IPS-15b (cell line): ENCODE measurements around the gene UQCRH.
A peak's percentile ranks its signal among the peaks of the same experiment; 100 is the strongest.

Source experiments
- H3K27me3 ChIP-seq: one replicate; pipeline ENCODE4 v1.6.1; 2013; ENCODE audit warnings: low read length; ENCODE audit not compliant: control insufficient read depth, insufficient read depth
- H3K36me3 ChIP-seq: one replicate; pipeline ENCODE4 v1.6.1; 2013; ENCODE audit warnings: low read length; ENCODE audit not compliant: control insufficient read depth, insufficient read depth
- H3K4me1 ChIP-seq: one replicate; pipeline ENCODE4 v1.6.1; 2013; ENCODE audit warnings: mild to moderate bottlenecking, low read length; ENCODE audit not compliant: control insufficient read depth, insufficient read depth
- H3K4me3 ChIP-seq: one replicate; pipeline ENCODE4 v1.5.1; 2013; ENCODE audit warnings: low read depth, low read length
- H3K9ac ChIP-seq: one replicate; pipeline ENCODE4 v1.6.1; 2013; ENCODE audit warnings: low read depth, mild to moderate bottlenecking, low read length
- H3K9me3 ChIP-seq: one replicate; pipeline ENCODE4 v1.6.1; 2013; ENCODE audit warnings: mild to moderate bottlenecking, low read length; ENCODE audit not compliant: control insufficient read depth, insufficient read depth

UQCRH gene

DNA sequence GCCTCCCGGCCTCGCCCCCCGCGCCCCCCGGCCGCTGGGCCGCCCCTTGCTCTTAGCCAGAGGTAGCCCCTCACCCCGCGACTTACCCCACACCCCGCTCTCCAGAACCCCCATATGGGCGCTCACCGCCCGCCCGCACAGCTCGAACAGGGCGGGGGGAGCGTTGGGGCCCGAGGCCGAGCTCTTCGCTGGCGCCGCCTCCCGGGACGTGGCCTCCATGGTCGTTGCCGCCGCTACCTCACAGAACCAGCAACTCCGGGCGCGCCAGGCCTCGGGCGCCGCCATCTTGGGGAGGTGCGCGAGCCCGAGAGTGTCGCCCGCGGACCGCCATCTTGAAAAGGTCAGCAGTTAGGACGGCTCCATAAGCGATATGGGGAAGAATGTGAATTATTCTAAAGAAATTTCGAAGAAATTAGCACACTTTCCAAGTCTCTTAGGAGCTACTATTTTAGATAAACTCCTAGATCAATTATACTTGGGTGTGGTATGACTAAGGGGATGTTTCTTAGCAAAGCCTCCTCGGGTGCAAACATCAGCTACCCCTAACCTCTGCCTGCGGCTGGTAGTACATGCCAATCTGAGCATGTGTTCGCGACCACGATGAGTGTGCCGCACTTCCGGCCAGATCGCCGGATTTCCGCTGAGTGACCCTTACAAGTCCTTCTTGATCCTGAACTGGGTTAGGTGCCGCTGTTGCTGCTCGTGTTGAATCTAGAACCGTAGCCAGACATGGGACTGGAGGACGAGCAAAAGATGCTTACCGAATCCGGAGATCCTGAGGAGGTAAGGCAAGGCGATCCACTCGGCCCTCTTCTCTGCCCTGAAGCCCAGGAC, at the start of gene UQCRH, which contains the start of gene LRRC41:
UQCRH (plus strand) TSS at position 661 of the 834 bp plus-strand sequence; CDS start at position 730, 69 bp downstream.
LRRC41 (minus strand) TSS at position 579 of the 834 bp plus-strand sequence; CDS start at position 285, 294 bp downstream.
- Histone ChIP-seq H3K9me3 (no peaks in the 10 kb centered on the region), H3K4me1 (peaks cover 16% of the 10 kb centered on the region), H3K9ac (peak within 1 kb of the TSS; percentile 98), H3K4me3 (peak within 1 kb of the TSS; percentile 98), H3K27me3 (no peaks in the 10 kb centered on the region), H3K36me3 (no peaks in the 10 kb centered on the region)

GRCh38 chr1:46254668-46255067, 48.8 kb upstream of the UQCRH start:
- H3K9ac ChIP-seq = no peak overlapping the region
- H3K4me1 ChIP-seq = no peaks in the 10 kb centered on the region
- no peaks in the 10 kb centered on the region for H3K9me3 ChIP-seq
- H3K27me3 ChIP-seq = no peaks in the 10 kb centered on the region
- peaks cover 44% of the 10 kb centered on the region for H3K36me3 ChIP-seq
- H3K4me3 ChIP-seq = no peak overlapping the region

GRCh38 chr1:46256523-46256922, 47.0 kb upstream of the UQCRH start:
- Histone ChIP-seq H3K36me3 (peaks cover 50% of the 10 kb centered on the region), H3K4me3 (no peak overlapping the region), H3K9me3 (no peaks in the 10 kb centered on the region), H3K4me1 (no peaks in the 10 kb centered on the region), H3K27me3 (no peaks in the 10 kb centered on the region), H3K9ac (no peak overlapping the region)

DNA sequence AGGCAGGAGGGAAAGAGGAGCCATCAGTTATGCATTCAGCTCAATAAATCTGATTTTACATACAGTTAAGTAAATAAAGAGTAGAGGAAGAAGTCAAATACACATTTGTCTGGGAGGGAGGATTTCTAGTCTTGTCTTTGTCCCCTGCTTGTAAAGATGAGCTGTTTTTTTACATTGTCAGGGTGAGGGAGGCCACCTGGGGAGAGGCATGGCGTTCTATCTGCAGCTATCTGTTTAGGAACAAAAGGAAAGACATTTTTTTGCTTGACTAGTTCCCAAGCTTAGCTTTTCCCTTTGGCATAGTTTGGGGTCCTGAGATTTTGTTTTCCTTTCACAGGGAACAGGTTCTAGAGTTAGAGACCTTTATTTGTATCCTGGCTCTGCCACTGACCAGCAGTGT, 41.0 kb upstream of the UQCRH start:
- no peak overlapping the region for H3K9ac ChIP-seq
- H3K9me3 ChIP-seq = no peaks in the 10 kb centered on the region
- H3K4me1 ChIP-seq = no peaks in the 10 kb centered on the region
- peaks cover 74% of the 10 kb centered on the region for H3K36me3 ChIP-seq
- no peaks in the 10 kb centered on the region for H3K27me3 ChIP-seq
- no peak overlapping the region for H3K4me3 ChIP-seq

DNA sequence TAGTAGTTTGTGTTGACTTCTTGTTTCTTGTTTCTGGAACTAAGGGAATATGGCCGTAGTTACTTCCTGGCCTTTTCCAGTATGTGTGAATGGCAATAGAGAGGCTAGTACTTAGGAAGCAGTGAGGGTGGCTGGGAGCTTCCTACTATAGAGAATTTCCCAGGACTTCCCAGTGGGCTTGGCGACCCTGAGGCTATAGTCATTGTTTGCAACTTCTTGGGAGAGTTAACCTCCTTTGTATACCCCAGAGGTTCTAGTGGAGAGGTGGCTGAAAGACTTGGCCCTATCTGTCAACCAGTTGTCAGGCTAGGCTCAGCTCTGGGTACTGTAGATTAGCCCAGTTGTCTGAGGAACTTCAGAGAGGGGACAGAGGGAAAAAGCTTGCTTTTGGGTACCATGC, 40.4 kb upstream of the UQCRH start:
- Histone ChIP-seq H3K4me3 (no peak overlapping the region), H3K9ac (no peak overlapping the region), H3K4me1 (no peaks in the 10 kb centered on the region), H3K27me3 (no peaks in the 10 kb centered on the region), H3K9me3 (no peaks in the 10 kb centered on the region), H3K36me3 (peaks cover 73% of the 10 kb centered on the region)

GRCh38 chr1:46268578-46268977, 34.9 kb upstream of the UQCRH start:
- H3K4me3 ChIP-seq = no peak overlapping the region
- no peak overlapping the region for H3K9ac ChIP-seq
- H3K4me1 ChIP-seq = no peaks in the 10 kb centered on the region
- H3K9me3 ChIP-seq = no peaks in the 10 kb centered on the region
- no peaks in the 10 kb centered on the region for H3K27me3 ChIP-seq
- peaks cover 79% of the 10 kb centered on the region for H3K36me3 ChIP-seq

DNA sequence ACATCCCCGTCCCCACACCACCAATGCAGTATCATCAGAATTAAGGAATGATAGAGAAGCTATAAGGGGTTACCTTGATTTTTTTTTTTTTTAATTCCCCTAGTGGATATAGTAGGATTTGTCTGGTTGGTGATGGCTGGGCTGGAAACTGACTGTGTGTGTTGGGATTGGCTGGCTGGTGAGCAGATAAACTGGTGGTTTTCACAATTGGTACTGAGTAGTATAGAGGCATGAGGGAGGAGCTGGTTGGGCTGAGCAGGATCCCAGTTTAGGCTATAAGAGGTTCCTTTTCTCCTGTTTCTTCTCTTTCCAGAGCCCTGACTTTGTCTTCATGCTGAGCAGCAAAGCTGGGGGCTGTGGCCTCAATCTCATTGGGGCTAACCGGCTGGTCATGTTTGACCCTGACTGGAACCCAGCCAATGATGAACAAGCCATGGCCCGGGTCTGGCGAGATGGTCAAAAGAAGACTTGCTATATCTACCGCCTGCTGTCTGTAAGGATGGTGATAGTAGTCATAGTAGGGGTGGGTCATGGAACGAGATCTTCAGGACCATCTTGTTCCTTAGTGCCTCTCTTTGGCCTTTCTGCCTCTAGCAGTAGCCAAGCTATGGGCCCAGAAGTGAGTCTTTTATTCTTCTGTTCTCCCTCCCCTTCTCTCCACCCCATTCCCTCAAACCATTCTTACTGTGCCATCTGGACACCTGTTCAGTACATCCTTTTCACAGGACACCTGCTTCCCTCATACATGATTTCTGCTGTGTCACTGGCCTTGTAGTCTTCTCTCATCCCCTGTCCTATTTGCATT, 29.1 kb upstream of the UQCRH start:
- Histone ChIP-seq H3K27me3 (no peaks in the 10 kb centered on the region), H3K36me3 (peaks cover 74% of the 10 kb centered on the region), H3K4me3 (no peak overlapping the region), H3K9ac (no peak overlapping the region), H3K4me1 (no peaks in the 10 kb centered on the region), H3K9me3 (no peaks in the 10 kb centered on the region)

DNA sequence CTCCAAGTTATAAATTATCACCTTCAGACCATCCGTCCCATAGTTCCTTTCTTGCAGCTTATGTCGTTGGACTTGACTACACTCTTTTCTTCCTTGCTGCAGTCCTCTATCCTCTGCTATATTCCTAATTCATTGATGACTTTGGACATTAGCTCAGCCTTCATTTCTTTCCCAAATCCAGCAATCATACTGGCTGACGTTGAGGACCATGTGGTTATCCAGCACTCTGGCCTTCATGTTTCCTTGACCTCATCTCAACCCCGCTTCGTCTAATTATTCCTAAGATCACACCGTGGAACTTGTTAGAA, 28.5 kb upstream of the UQCRH start:
- H3K36me3 ChIP-seq = peaks cover 74% of the 10 kb centered on the region

GRCh38 chr1:46277658-46278373, 25.7 kb upstream of the UQCRH start:
- no peak overlapping the region for H3K4me3 ChIP-seq
- no peaks in the 10 kb centered on the region for H3K4me1 ChIP-seq
- H3K9ac ChIP-seq = no peak overlapping the region
- H3K36me3 ChIP-seq = peaks cover 61% of the 10 kb centered on the region
- no peaks in the 10 kb centered on the region for H3K27me3 ChIP-seq
- H3K9me3 ChIP-seq = no peaks in the 10 kb centered on the region

More for the DNA sequence above, 28.5 kb upstream of the UQCRH start:
- Histone ChIP-seq H3K9me3 (no peaks in the 10 kb centered on the region), H3K4me3 (no peak overlapping the region), H3K9ac (no peak overlapping the region), H3K27me3 (no peaks in the 10 kb centered on the region), H3K4me1 (no peaks in the 10 kb centered on the region)

GRCh38 chr1:46278807-46279206, 24.7 kb upstream of the UQCRH start:
- Histone ChIP-seq H3K4me1 (no peaks in the 10 kb centered on the region), H3K9ac (no peak overlapping the region), H3K27me3 (no peaks in the 10 kb centered on the region), H3K9me3 (no peaks in the 10 kb centered on the region), H3K4me3 (no peak overlapping the region), H3K36me3 (peaks cover 52% of the 10 kb centered on the region)

GRCh38 chr1:46280092-46280491, 23.4 kb upstream of the UQCRH start:
- no peak overlapping the region for H3K9ac ChIP-seq
- H3K9me3 ChIP-seq = no peaks in the 10 kb centered on the region
- no peaks in the 10 kb centered on the region for H3K4me1 ChIP-seq
- peaks cover 51% of the 10 kb centered on the region for H3K36me3 ChIP-seq
- H3K27me3 ChIP-seq = no peaks in the 10 kb centered on the region
- no peak overlapping the region for H3K4me3 ChIP-seq
